Nephron progenitor cell (in vitro differentiated cells): ENCODE measurements around the gene NSD2.

Experiments
- DNase-seq: peaks from one replicate; pipeline ENCODE4 v3.0.0; 2021
- H3K27ac Mint-ChIP-seq: 2 replicates; pipeline ENCODE4 v1.8.0; 2021; ENCODE audit warnings: mild to moderate bottlenecking, moderate library complexity, mixed read lengths
- H3K27me3 Mint-ChIP-seq: 2 replicates; pipeline ENCODE4 v1.8.0; 2021; ENCODE audit warnings: mild to moderate bottlenecking, low read depth, mixed read lengths; ENCODE audit not compliant: poor library complexity
- H3K36me3 Mint-ChIP-seq: 2 replicates; pipeline ENCODE4 v1.8.0; 2021; ENCODE audit warnings: low read depth, mixed read lengths
- H3K4me1 Mint-ChIP-seq: 2 replicates; pipeline ENCODE4 v1.8.0; 2021; ENCODE audit warnings: mixed read lengths
- H3K4me3 Mint-ChIP-seq: 2 replicates; pipeline ENCODE4 v1.8.0; 2021; ENCODE audit warnings: mild to moderate bottlenecking, moderate library complexity, mixed read lengths
- H3K9me3 Mint-ChIP-seq: 2 replicates; pipeline ENCODE4 v1.8.0; 2021; ENCODE audit warnings: mild to moderate bottlenecking, moderate library complexity, mixed read lengths
- CTCF ChIP-seq: fragments of 200-600 bp; sonication (generic); IDR thresholded peaks from 2 replicates; pipeline ENCODE4 v1.5.0; 2021; ENCODE audit warnings: antibody characterized with exemption

Gene NSD2

DNA sequence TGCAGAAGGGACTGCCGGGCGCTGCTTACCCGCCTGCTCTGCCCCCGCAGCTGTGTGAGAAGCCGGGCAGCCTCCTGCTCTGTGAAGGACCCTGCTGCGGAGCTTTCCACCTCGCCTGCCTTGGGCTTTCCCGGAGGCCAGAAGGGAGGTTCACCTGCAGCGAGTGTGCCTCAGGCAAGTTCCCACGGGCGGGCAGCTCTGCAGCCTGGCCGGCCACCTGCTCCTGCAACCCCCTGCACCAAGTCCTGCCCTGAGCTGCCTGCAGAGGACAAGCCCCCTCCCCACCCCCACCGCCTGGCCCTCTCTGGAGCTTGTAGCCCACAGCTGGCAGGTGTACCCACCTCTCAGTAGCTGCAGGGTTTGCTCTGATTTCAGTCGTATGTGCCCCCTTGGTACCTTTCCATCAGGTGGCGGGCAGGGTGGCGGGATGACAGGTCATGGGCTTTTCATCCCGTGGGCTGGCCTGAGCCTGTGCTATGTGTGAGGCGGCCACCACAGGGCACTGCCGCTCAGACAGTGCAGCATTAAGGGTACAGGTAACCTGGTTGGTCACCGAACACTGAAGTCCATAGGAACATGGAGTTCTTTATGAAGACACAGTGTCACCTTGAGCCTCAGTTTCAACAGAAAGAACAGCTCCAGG, 81.0 kb downstream of the NSD2 start:
- Mint-ChIP-seq H3K9me3 (no peaks in the 10 kb centered on the region), H3K4me3 (no peak overlapping the region), H3K4me1 (peaks cover 6% of the 10 kb centered on the region), H3K27ac (no peak overlapping the region), H3K27me3 (peaks cover 6% of the 10 kb centered on the region), H3K36me3 (peaks cover 61% of the 10 kb centered on the region)
- TF ChIP-seq CTCF: no peak
- DNase-seq: no peak

GRCh38 chr4:1952719-1953118, 81.5 kb downstream of the NSD2 start:
- H3K9me3 Mint-ChIP-seq: no peaks in the 10 kb centered on the region
- no peak overlapping the region for H3K4me3 Mint-ChIP-seq

DNA sequence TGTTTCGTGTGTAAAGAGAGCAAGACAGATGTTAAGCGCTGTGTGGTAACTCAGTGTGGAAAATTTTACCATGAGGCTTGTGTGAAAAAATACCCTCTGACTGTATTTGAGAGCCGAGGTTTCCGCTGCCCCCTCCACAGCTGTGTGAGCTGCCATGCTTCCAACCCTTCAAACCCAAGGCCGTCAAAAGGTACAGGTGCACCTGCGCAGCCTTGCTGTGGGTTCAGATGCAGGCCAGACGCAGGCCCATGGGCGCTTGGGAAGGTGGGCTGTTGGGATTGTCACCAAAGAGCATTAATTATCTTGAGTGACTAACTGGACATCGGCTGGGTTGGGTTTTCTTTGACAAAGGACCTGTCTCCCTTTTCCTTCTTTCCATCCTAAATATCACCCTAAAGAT, 82.1 kb downstream of the NSD2 start:
- no peak for TF ChIP-seq CTCF
- Mint-ChIP-seq H3K27me3 (peaks cover 2% of the 10 kb centered on the region), H3K9me3 (no peaks in the 10 kb centered on the region), H3K27ac (peak overlapping the region; percentile 31), H3K4me3 (no peak overlapping the region), H3K36me3 (peaks cover 62% of the 10 kb centered on the region), H3K4me1 (peaks cover 6% of the 10 kb centered on the region)
- no peak for DNase-seq

More at GRCh38 chr4:1952719-1953118, 81.5 kb downstream of the NSD2 start:
- TF ChIP-seq CTCF: no peak
- Mint-ChIP-seq H3K27ac (peak overlapping the region; percentile 31), H3K36me3 (peaks cover 62% of the 10 kb centered on the region), H3K4me1 (peaks cover 6% of the 10 kb centered on the region), H3K27me3 (peaks cover 6% of the 10 kb centered on the region)
- no peak for DNase-seq

DNA sequence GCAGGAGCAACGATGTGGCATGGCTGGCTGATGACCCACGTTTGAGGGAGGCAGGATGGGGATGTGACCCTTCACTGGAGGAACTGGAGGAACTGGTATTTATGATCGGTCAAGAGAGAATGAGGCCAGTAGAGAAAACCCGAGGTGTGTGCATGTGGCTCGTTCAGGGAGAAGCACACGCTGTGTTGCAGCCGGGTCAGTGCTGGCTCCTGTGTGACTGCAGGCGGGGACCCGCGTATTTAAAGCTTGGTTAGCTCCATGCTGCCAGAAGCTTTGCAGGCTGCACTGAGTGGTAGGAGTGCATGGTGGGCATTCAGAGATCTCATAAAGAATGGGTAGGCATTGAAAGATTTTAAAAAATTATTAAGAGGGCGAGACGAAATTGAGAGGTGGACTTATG, 85.4 kb downstream of the NSD2 start:
- Mint-ChIP-seq H3K9me3 (no peaks in the 10 kb centered on the region), H3K27me3 (no peaks in the 10 kb centered on the region), H3K4me1 (peaks cover 6% of the 10 kb centered on the region), H3K27ac (peak overlapping the region; percentile 81), H3K4me3 (no peak overlapping the region), H3K36me3 (peaks cover 75% of the 10 kb centered on the region)
- TF ChIP-seq CTCF: no peak
- no peak for DNase-seq

GRCh38 chr4:1958276-1959103, 87.3 kb downstream of the NSD2 start:
- no peak overlapping the region for H3K4me3 Mint-ChIP-seq
- no peaks in the 10 kb centered on the region for H3K27me3 Mint-ChIP-seq
- H3K36me3 Mint-ChIP-seq: peaks cover 85% of the 10 kb centered on the region
- H3K27ac Mint-ChIP-seq: peak overlapping the region; percentile 60
- TF ChIP-seq CTCF: no peak
- H3K9me3 Mint-ChIP-seq: no peaks in the 10 kb centered on the region
- peaks cover 6% of the 10 kb centered on the region for H3K4me1 Mint-ChIP-seq
- DNase-seq: no peak

GRCh38 chr4:1959104-1959384, 87.9 kb downstream of the NSD2 start:
- no peak for DNase-seq
- peaks cover 89% of the 10 kb centered on the region for H3K36me3 Mint-ChIP-seq
- peak overlapping the region; percentile 60 for H3K27ac Mint-ChIP-seq
- H3K4me3 Mint-ChIP-seq: no peak overlapping the region
- H3K4me1 Mint-ChIP-seq: peaks cover 6% of the 10 kb centered on the region
- H3K9me3 Mint-ChIP-seq: peaks cover 3% of the 10 kb centered on the region
- no peak for TF ChIP-seq CTCF
- H3K27me3 Mint-ChIP-seq: no peaks in the 10 kb centered on the region
